Spinal cord (tissue), 10 donors: ENCODE results near the gene KNOP1. TPM values are rescaled to one million over a fixed set of nuclear protein-coding genes. Genes with fewer than 3 reads are reported as not detected.

Source experiments
- DNase-seq, 6 donors: peaks; one replicate each; pipeline versions ENCODE4 v3.0.0 to v3.0.0-alpha.2; 2013 to 2015; ENCODE audit warnings: low spot score in 6 of 6, low read depth in 4 of 6
- H3K27ac ChIP-seq: one replicate; pipeline ENCODE4 v1.5.1; 2013; ENCODE audit warnings: low read depth, low read length, control low read depth
- H3K27me3 ChIP-seq: one replicate; pipeline ENCODE4 v1.6.1; 2013; ENCODE audit warnings: low read length; ENCODE audit not compliant: control insufficient read depth, insufficient read depth
- H3K36me3 ChIP-seq: one replicate; pipeline ENCODE4 v1.6.1; 2013; ENCODE audit warnings: low read length; ENCODE audit not compliant: control insufficient read depth, insufficient read depth
- H3K4me1 ChIP-seq: one replicate; pipeline ENCODE4 v1.6.1; 2013; ENCODE audit warnings: low read length; ENCODE audit not compliant: control insufficient read depth, insufficient read depth
- H3K4me3 ChIP-seq: one replicate; pipeline ENCODE4 v1.5.1; 2013; ENCODE audit warnings: low read depth, low read length, control low read depth
- H3K9me3 ChIP-seq: one replicate; pipeline ENCODE4 v1.6.1; 2013; ENCODE audit warnings: low read length; ENCODE audit not compliant: control insufficient read depth, insufficient read depth
- WGBS: methylation state at CpG from one replicate; pipeline ENCODE4 v1.1.5; 2013; ENCODE audit warnings: missing lambda C conversion rate; ENCODE audit not compliant: insufficient coverage; 5-methylcytosine and 5-hydroxymethylcytosine counted together
- polyA plus RNA-seq, 2 donors: library from polyadenylated mRNA; unstranded; fragments of 120-200 nt; gene quantifications; one replicate each; pipeline ENCODE4 v1.2.1, GENCODE V29; 2013; ENCODE audit not compliant: insufficient read length in 2 of 2
- total RNA-seq, 2 donors: library from RNA; depleted of rRNA in 1 of 2; stranded (reverse); fragments of 120-200 nt in 1 of 2; fragments of >200 nt in 1 of 2; gene quantifications; one replicate each; pipeline versions ENCODE4 v1.2.3 to v1.2.4, GENCODE V29; 2013 to 2014
- donor health status: healthy.

Gene KNOP1
- total and polyA plus RNA-seq, 4 donors = 11.0 to 33.2 (median 31.9) TPM

- no peaks in the 10 kb centered on the region for H3K27me3 ChIP-seq
- H3K9me3 ChIP-seq = no peaks in the 10 kb centered on the region
- 94% methylated on average over 22 of the region's 22 CpGs for WGBS
- no peak overlapping the region for H3K4me3 ChIP-seq
- H3K27ac ChIP-seq = no peak overlapping the region
- H3K36me3 ChIP-seq = peaks cover 89% of the 10 kb centered on the region
- no peak for DNase-seq
- H3K4me1 ChIP-seq = peaks cover 7% of the 10 kb centered on the region
Observed at GRCh38 chr16:19709381-19710136, 8.5 kb downstream of the KNOP1 start.

DNA sequence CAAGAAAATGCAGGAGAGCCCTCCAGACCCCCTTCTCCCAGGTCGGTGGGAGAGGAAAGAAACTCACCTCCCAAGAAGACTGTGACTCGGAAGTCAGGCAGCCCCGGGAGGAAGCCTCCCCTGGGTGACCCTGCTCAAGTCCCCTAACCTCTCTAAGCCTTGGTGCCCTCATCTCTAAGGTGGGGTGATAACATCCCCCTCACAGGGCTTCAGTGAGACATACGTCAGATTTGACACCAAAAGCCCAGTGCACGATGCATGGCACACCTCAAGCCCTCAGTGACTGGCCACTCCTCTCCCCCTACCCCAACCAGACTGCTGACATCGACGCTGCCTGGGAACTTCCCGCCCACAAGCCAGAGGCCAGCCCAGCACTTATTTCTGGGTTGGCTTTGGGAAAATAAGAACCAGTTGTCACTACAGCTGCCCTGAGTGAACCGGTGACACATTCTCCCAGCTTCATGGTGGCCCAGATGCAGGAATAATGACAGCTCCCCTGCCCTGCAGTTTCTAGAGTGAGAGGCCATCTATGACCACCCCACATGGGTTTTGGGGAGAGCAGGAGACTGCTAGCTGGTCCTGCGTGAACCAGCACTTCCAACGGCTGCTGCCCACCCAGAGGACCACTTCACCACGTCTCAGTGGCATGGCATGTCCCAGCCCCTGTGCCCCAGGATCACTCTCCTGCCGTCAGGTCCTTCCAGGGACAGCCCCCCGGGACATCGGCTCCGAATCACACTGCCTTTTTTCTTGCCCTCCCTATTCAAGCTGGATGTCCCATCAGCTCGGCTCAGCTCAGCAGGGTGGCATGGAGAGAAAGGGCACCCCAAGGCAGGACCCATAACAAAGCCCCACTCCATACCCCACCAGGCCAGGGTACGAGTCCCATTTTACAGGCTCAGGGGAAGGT, 9.5 kb downstream of the KNOP1 start:
- no peak for DNase-seq
- H3K36me3 ChIP-seq = peaks cover 91% of the 10 kb centered on the region
- 75% methylated on average over 13 of the region's 18 CpGs for WGBS
- H3K4me3 ChIP-seq = no peak overlapping the region
- no peaks in the 10 kb centered on the region for H3K27me3 ChIP-seq
- peaks cover 7% of the 10 kb centered on the region for H3K4me1 ChIP-seq
- H3K27ac ChIP-seq = no peak overlapping the region
- no peaks in the 10 kb centered on the region for H3K9me3 ChIP-seq

DNA sequence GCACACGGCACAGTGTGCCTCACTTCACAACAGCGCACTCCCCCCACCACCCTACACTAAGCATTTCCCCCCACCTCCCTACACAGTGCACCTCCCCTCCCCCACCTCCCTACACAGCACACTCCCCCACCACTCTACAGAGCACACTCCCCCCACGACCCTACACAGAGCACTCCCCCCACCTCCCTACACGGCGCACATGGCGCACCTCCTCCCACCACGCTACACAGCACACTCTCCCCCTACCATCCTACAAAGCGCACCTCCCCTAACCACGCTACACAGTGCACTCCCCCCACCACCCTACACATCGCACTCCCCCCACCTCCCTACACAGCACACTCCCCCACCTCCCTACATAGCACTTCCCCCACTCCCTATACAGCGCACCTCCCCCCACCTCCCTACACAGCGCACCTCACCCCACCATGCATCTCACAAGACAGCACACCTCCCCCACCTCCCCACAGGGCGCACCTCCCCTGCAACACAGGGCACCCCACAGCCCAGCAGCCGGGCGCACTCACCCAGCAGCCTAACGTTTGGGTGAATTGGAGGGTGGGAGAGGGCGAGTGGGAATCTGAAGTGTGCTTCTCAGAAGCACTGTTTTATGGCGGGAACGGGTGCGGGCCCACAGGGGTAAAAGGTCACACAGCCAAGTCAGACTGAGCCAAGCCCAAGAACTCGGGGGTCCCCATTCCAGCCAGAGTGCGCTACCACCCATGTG, 10.3 kb downstream of the KNOP1 start:
- H3K4me3 ChIP-seq = no peak overlapping the region
- WGBS = 76% methylated on average over 9 of the region's 22 CpGs
- H3K9me3 ChIP-seq = no peaks in the 10 kb centered on the region
- peaks cover 89% of the 10 kb centered on the region for H3K36me3 ChIP-seq
- peaks cover 7% of the 10 kb centered on the region for H3K4me1 ChIP-seq
- H3K27ac ChIP-seq = no peak overlapping the region
- DNase-seq = no peak
- no peaks in the 10 kb centered on the region for H3K27me3 ChIP-seq

DNA sequence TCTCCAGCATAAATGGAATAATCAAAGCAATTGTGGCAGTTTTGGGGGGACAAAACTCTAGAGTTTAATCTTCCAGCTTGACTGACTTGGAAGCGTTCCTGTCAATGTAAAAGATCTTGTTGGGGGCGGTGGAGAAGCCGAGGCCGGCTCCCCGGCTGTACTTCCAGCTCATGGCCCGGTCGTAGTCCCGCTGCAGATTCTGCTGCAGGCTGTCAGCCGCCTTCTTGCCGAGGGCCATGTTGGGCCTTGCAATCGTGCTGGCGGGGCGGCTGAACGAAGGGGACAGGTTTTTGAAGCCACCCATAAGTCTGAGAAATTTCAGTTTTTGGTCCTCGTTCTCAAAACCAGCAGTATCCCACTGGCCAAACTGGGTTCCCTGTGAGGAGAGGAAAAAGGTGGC, 11.2 kb downstream of the KNOP1 start:
- Histone ChIP-seq H3K27me3 (no peaks in the 10 kb centered on the region), H3K27ac (no peak overlapping the region), H3K9me3 (no peaks in the 10 kb centered on the region), H3K4me1 (peaks cover 7% of the 10 kb centered on the region), H3K4me3 (no peak overlapping the region), H3K36me3 (peaks cover 89% of the 10 kb centered on the region)
- DNase-seq = no peak
- WGBS = 98% methylated on average over 15 of the region's 15 CpGs

DNA sequence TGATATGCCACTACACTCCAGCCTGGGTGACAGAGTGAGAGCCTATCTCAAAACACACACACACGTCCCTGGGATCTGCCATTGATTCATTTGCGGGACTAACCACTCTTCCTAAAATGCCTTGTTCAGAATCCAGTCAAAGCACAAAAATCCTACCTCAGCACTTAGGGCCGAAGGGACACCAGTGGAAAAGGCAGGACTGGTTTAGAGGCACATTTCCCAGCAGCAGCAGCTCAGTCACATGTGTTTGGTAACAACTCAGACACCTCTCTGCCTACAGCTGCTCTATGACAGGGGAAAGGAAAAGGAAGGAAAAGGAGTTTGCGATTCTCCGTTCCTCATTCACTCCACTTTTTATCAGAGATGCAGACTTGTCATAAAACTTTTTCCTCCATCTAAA, 12.2 kb downstream of the KNOP1 start:
- Histone ChIP-seq H3K4me3 (no peak overlapping the region), H3K9me3 (no peaks in the 10 kb centered on the region), H3K36me3 (peaks cover 88% of the 10 kb centered on the region), H3K4me1 (peaks cover 7% of the 10 kb centered on the region), H3K27ac (no peak overlapping the region), H3K27me3 (no peaks in the 10 kb centered on the region)
- no peak for DNase-seq
- 100% methylated on average over 3 of the region's 5 CpGs for WGBS

- DNase-seq = no peak
- Histone ChIP-seq H3K4me1 (peaks cover 7% of the 10 kb centered on the region), H3K9me3 (no peaks in the 10 kb centered on the region), H3K27ac (no peak overlapping the region), H3K36me3 (peaks cover 81% of the 10 kb centered on the region), H3K4me3 (no peak overlapping the region), H3K27me3 (no peaks in the 10 kb centered on the region)
- WGBS = 97% methylated on average over 7 of the region's 8 CpGs
Observed at GRCh38 chr16:19705146-19705501, 12.9 kb downstream of the KNOP1 start.

DNA sequence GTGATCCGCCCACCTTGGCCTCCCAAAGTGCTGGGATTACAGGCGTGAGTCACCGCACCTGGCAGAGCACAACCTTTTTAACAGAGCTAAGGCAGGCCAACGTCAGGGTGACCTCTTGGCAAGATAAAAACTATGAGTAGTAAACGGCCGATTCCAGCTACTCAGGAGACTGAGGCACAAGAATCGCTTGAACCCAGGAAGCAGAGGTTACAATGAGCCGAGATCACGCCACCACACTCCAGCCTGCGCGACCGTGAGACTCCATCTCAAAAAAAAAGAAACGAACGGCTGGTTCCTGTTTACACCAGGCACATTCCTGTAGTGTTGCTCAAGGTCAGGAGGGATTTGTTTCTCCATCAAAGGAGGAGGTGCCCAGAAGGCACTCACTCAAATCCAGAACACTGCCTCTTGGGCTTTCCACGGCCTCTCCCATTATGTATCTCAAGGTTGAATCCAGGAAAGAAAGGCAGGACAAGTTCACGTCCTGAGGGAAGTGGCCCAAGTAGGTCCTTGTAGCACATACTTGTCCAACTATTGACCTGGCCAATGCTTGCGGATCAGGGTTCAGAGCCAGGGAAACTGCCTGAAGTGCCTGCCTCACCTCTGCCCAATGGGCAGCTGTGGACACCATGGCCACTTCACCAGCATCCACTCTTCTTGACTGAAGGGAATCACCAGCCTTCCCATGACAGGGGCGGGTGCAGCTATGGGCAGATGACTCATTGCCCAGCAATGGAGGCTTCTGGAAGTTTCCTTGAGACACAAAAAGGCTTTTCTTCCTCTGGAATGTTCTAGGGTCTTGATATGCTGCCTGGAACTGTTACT, 13.5 kb downstream of the KNOP1 start:
- Histone ChIP-seq H3K9me3 (no peaks in the 10 kb centered on the region), H3K4me3 (no peak overlapping the region), H3K27ac (no peak overlapping the region), H3K36me3 (peaks cover 79% of the 10 kb centered on the region), H3K4me1 (peaks cover 4% of the 10 kb centered on the region), H3K27me3 (no peaks in the 10 kb centered on the region)
- DNase-seq = no peak
- WGBS = 89% methylated on average over 17 of the region's 18 CpGs

DNA sequence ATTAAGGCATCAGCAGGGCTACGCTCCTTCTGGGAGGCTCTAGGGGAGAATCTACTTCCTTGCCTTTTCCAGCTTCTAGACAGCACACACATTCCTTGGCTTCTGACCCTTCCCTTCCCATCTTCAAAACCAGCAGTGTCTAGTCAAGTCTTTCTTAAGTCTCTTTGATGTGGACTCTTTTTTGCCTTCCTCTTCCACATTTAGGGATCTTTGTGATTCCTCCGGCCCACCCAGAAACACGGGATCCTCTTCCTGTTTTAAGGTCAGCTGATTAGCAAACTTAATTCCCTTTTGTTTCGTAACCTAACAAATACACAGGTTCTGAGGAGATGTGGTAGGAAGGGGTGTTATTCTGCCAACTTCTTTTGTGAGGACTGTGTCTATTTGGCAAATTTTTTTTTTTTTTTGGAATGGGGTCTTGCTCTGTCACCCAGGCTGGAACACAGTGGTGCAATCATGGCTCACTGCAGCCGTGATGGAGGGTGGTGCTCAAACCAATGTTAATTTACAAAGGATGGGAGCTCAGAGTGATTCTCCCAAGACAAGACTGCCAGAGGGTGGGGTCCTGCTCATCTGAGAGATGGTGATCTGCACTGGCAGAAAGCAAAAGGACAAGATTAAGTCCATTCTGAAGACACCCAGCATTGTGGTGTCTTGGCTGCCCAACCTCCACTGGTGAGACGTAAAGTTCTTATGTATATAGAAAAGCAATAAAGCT, 14.7 kb downstream of the KNOP1 start:
- no peak overlapping the region for H3K4me3 ChIP-seq
- peaks cover 79% of the 10 kb centered on the region for H3K36me3 ChIP-seq
- H3K4me1 ChIP-seq = peaks cover 6% of the 10 kb centered on the region
- 75% methylated on average over 3 of the region's 6 CpGs for WGBS
- H3K9me3 ChIP-seq = no peaks in the 10 kb centered on the region
- no peaks in the 10 kb centered on the region for H3K27me3 ChIP-seq
- no peak for DNase-seq
- H3K27ac ChIP-seq = no peak overlapping the region
